Nephron (organoid): ENCODE data around the gene CEACAM20.
"Not testable (repeated sequence)": the region's sequence is repeated elsewhere in the genome, so short reads cannot be mapped to it uniquely, and the experiment has no call there.

ENCODE experiments used
- H3K27ac Mint-ChIP-seq, 3 experiments: 2 replicates each; pipeline ENCODE4 v1.8.0; 2020; ENCODE audit warnings: mixed read lengths in 3 of 3, mild to moderate bottlenecking in 2 of 3, moderate library complexity in 1 of 3
- H3K27me3 Mint-ChIP-seq: 2 replicates; pipeline ENCODE4 v1.8.0; 2021; ENCODE audit warnings: low read depth, mild to moderate bottlenecking, moderate library complexity, mixed read lengths
- H3K36me3 Mint-ChIP-seq: 2 replicates; pipeline ENCODE4 v1.8.0; 2020; ENCODE audit warnings: low read depth, mixed read lengths
- H3K4me1 Mint-ChIP-seq: 2 replicates; pipeline ENCODE4 v1.8.0; 2020; ENCODE audit warnings: mixed read lengths
- H3K4me3 Mint-ChIP-seq, 3 experiments: 2 replicates each; pipeline ENCODE4 v1.8.0; 2020; ENCODE audit warnings: mild to moderate bottlenecking in 3 of 3, mixed read lengths in 3 of 3, moderate library complexity in 2 of 3
- H3K9me3 Mint-ChIP-seq: 2 replicates; pipeline ENCODE4 v1.8.0; 2020; ENCODE audit warnings: mixed read lengths
- CTCF ChIP-seq, 3 experiments: fragments of 200-600 bp; sonication (generic); IDR thresholded peaks; one replicate each; pipeline ENCODE4 v1.5.0; 2021; ENCODE audit warnings: antibody characterized with exemption in 3 of 3; ENCODE audit not compliant: unreplicated experiment in 3 of 3

The CEACAM20 gene

GRCh38 chr19:44553478-44554171 is 24.1 kb upstream of the CEACAM20 start:
- Mint-ChIP-seq H3K9me3 (no peaks in the 10 kb centered on the region), H3K4me1 (no peaks in the 10 kb centered on the region), H3K27ac (no peak overlapping the region), H3K36me3 (no peaks in the 10 kb centered on the region), H3K4me3 (no peak overlapping the region), H3K27me3 (peaks cover 16% of the 10 kb centered on the region)
- no peak for TF ChIP-seq CTCF (IDR thresholded peaks at IDR 0.05; ENCODE audit: unreplicated experiment in 3 of 3)

DNA sequence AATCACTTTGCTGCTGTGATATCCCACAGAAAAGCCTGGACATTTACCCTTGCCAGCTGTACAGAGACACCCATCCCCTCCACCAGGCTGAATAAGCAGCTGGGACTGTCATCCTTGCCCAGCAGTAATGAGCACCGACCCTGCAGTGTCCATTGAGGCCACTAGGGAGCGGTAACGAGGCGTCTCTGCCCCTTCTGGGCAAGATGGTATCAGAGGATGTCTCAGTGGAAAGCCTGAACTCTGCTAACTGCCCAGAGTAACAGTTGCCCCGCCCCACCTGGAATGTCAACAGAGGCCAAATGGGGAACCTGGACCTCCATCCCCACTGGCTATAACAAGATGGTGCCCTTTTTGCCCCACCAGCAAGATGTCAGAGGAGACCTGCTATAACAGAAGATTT is 22.8 kb upstream of the CEACAM20 start:
- peak in 1 of 3 experiments; percentile 42 for TF ChIP-seq CTCF (IDR thresholded peaks at IDR 0.05; ENCODE audit: unreplicated experiment in 3 of 3)
- Mint-ChIP-seq H3K9me3 (no peaks in the 10 kb centered on the region), H3K27me3 (peaks cover 17% of the 10 kb centered on the region), H3K4me3 (no peak overlapping the region), H3K36me3 (no peaks in the 10 kb centered on the region), H3K27ac (no peak overlapping the region), H3K4me1 (no peaks in the 10 kb centered on the region)

DNA sequence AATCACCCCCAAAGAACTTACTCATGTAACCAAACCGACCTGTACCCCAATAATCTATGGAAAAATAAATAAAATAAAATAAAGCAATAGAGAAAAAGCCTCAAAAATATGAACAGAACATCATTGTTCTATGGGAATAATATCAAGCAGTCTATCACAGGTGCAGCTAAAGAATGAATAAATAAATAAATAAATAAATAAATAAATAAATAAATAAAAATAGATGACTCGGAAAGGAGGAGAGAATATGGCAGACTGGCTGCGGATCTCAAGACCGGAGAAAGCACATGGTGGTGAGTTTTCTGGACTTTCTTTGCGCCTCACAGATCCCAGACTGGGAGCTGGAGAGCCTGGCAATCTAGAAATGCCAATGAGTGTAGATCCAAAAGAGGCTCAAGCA is 22.4 kb upstream of the CEACAM20 start:
- Mint-ChIP-seq H3K27me3 (peaks cover 17% of the 10 kb centered on the region), H3K27ac (no peak overlapping the region), H3K9me3 (no peaks in the 10 kb centered on the region), H3K36me3 (no peaks in the 10 kb centered on the region), H3K4me1 (no peaks in the 10 kb centered on the region), H3K4me3 (no peak overlapping the region)
- no peak for TF ChIP-seq CTCF (IDR thresholded peaks at IDR 0.05; ENCODE audit: unreplicated experiment in 3 of 3)

GRCh38 chr19:44550976-44551375 is 21.5 kb upstream of the CEACAM20 start:
- H3K9me3 Mint-ChIP-seq, H3K4me1 Mint-ChIP-seq, H3K36me3 Mint-ChIP-seq, H3K4me3 Mint-ChIP-seq, H3K27ac Mint-ChIP-seq: not testable (repeated sequence)
- H3K27me3 Mint-ChIP-seq: peaks cover 11% of the 10 kb centered on the region

DNA sequence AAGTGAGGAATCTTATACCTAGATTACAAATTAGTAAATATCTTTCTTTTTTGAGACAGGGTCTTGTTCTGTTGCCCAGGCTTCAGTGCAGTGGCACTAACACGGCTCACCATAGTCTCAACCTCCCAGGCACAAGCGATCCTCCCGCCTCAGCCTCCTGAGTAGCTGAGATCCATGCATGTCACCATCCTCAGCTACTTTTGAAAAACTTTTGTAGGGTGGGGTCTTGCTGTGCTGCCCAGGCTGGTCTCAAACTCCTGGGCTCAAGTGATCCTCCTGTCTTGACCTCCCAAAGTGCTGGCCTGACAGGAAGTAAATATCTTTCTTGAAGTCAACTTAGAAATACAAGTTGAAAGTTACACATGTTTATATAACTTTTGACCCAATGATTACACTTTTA is 20.0 kb upstream of the CEACAM20 start:
- Mint-ChIP-seq H3K27ac (no peak overlapping the region), H3K27me3 (peaks cover 15% of the 10 kb centered on the region), H3K4me1 (no peaks in the 10 kb centered on the region), H3K36me3 (no peaks in the 10 kb centered on the region), H3K9me3 (no peaks in the 10 kb centered on the region), H3K4me3 (no peak overlapping the region)
- TF ChIP-seq CTCF (IDR thresholded peaks at IDR 0.05; ENCODE audit: unreplicated experiment in 3 of 3): no peak

- Mint-ChIP-seq H3K27me3 (peaks cover 21% of the 10 kb centered on the region), H3K9me3 (no peaks in the 10 kb centered on the region), H3K36me3 (no peaks in the 10 kb centered on the region), H3K4me3 (no peak overlapping the region), H3K4me1 (no peaks in the 10 kb centered on the region), H3K27ac (no peak overlapping the region)
- TF ChIP-seq CTCF (IDR thresholded peaks at IDR 0.05; ENCODE audit: unreplicated experiment in 3 of 3): no peak
Measured at GRCh38 chr19:44548736-44549135, 19.3 kb upstream of the CEACAM20 start.
